ENCODE results near the gene TPST2. TPM values are rescaled to one million over a fixed set of nuclear protein-coding genes. Genes with fewer than 3 reads are reported as not detected.
A peak's percentile ranks its signal among the peaks of the same experiment; 100 is the strongest.

TPST2 gene
- total RNA-seq, 3 donors from 2014 or later = 32.5 to 45.4 (median 38.8) TPM

GRCh38 chr22:26548984-26549383 is 40.9 kb downstream of the TPST2 start:
- ATAC-seq = no peak
- no peak overlapping the region for H3K4me3 Mint-ChIP-seq

DNA sequence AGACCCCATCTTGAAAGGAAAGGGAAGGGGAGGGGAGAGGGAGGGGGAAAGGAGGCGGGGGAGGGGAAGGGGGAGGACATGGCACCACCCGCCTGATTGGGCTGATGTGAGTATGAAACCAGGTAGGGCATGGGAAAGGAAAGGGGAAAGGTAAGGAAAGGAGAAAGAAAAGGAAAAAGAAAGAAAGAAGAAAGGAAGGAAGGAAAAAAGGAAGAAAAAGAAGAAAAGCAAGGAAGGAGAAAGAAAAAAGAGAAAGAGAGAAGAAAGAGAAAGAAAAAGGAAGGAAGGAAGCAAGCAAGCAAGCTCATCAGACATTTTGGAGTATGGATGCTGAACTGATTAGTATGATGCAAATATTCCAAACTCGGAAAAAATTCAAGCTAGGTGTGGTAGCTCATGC is 41.6 kb downstream of the TPST2 start:
- Mint-ChIP-seq H3K4me1 (ENCODE audit: low read depth) (peaks cover 21% of the 10 kb centered on the region), H3K4me3 (no peak overlapping the region), H3K9me3 (no peaks in the 10 kb centered on the region), H3K36me3 (ENCODE audit: insufficient read depth) (peaks cover 4% of the 10 kb centered on the region), H3K27me3 (ENCODE audit: low read depth) (no peaks in the 10 kb centered on the region)
- ATAC-seq (no peak), DNase-seq (no peak)

More at GRCh38 chr22:26548984-26549383, 40.9 kb downstream of the TPST2 start:
- H3K4me1 Mint-ChIP-seq (ENCODE audit: low read depth) = peaks cover 25% of the 10 kb centered on the region
- H3K36me3 Mint-ChIP-seq (ENCODE audit: insufficient read depth) = peaks cover 4% of the 10 kb centered on the region
- H3K9me3 Mint-ChIP-seq = no peaks in the 10 kb centered on the region
- no peak for DNase-seq
- H3K27me3 Mint-ChIP-seq (ENCODE audit: low read depth) = no peaks in the 10 kb centered on the region

DNA sequence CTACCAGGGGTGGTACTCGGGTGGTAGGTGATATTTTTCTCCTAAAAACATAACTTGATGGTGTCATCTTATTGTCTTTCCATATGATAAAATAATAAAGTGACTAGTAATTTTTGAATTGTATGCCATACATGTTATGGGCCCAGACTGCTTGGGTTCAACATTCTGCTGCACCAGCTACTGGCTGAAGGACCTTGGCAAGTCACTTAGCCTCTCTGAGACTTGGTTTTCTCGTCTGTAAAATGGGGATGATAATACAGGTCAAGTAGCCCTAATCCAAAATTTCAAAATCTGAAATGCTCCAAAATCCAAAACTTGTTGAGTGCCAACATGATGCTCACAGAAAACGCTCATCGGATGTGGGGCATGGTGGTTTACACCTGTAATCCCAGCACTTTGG is 42.1 kb downstream of the TPST2 start:
- peaks cover 23% of the 10 kb centered on the region for H3K4me1 Mint-ChIP-seq (ENCODE audit: low read depth)

DNA sequence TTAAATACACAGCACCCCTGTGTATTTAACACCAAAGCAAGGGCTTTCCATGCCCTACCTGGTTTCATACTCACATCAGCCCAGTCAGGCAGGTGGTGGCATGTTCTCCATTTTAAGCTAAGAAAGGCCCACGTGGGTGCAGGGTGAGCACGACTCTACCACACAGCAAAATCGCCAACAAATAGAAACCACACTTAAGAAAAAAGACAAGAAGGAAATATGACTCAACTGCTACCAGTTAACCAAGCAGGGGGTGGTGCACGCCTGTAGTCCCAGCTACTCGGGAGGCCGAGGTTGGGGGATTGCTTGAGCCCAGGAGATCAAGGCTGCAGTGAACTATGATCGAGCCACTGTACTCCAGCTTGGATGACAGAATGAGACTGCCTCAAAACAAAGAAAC is 42.5 kb downstream of the TPST2 start:
- Mint-ChIP-seq H3K9me3 (no peaks in the 10 kb centered on the region), H3K36me3 (ENCODE audit: insufficient read depth) (peaks cover 6% of the 10 kb centered on the region), H3K27me3 (ENCODE audit: low read depth) (no peaks in the 10 kb centered on the region), H3K4me3 (no peak overlapping the region), H3K4me1 (ENCODE audit: low read depth) (peaks cover 27% of the 10 kb centered on the region)
- ATAC-seq (peak; percentile 85 to 87), DNase-seq (peak; percentile 9)

More for the DNA sequence above, 42.1 kb downstream of the TPST2 start:
- Mint-ChIP-seq H3K36me3 (ENCODE audit: insufficient read depth) (peaks cover 4% of the 10 kb centered on the region), H3K9me3 (no peaks in the 10 kb centered on the region), H3K27me3 (ENCODE audit: low read depth) (no peaks in the 10 kb centered on the region), H3K4me3 (no peak overlapping the region)
- no peak for ATAC-seq
- no peak for DNase-seq

DNA sequence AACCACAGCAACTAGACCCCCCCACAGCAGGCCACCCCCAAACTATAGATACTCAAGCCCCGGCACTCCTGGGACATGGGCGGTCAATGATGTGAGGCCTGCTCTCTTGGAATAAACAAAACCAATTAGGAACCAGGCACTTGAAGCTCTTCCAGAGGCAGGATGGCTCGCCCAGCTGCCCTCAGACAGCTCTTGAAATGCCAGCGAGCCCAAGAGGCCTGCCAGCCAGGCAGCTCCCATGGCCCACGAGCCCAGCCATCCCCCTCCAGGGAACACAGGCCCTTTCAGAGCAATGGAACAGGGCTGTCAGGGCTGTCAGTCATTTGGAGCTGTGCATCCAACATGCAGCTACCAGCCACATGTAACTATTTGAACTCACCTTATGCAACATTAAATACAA is 43.6 kb downstream of the TPST2 start:
- H3K4me3 Mint-ChIP-seq = no peak overlapping the region

DNA sequence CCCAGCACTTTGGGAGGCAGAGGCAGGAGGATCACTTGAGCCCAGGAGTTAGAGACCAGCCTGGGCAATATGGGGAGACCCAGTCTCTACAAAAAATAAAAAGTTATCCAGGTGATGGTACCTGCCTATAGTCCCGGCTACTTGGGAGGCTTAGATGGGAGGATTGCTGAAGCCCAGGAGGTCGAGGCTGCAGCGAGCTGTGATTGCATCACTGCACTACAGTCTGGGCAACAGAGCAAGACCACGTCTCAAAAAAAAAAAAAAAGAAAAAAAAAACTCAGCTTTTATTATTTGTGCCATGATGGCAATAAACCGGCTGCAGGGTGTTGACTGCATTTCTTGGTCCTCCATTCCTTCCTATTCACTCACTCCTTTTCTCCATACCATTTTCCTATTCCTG is 44.1 kb downstream of the TPST2 start:
- Mint-ChIP-seq H3K4me1 (ENCODE audit: low read depth) (peaks cover 29% of the 10 kb centered on the region), H3K4me3 (no peak overlapping the region), H3K9me3 (no peaks in the 10 kb centered on the region), H3K27me3 (ENCODE audit: low read depth) (no peaks in the 10 kb centered on the region), H3K36me3 (ENCODE audit: insufficient read depth) (peaks cover 9% of the 10 kb centered on the region)
- no peak for ATAC-seq
- DNase-seq = no peak

More for the DNA sequence above, 43.6 kb downstream of the TPST2 start:
- ATAC-seq (no peak), DNase-seq (no peak)
- Mint-ChIP-seq H3K9me3 (no peaks in the 10 kb centered on the region), H3K27me3 (ENCODE audit: low read depth) (no peaks in the 10 kb centered on the region), H3K36me3 (ENCODE audit: insufficient read depth) (peaks cover 8% of the 10 kb centered on the region), H3K4me1 (ENCODE audit: low read depth) (peaks cover 29% of the 10 kb centered on the region)

DNA sequence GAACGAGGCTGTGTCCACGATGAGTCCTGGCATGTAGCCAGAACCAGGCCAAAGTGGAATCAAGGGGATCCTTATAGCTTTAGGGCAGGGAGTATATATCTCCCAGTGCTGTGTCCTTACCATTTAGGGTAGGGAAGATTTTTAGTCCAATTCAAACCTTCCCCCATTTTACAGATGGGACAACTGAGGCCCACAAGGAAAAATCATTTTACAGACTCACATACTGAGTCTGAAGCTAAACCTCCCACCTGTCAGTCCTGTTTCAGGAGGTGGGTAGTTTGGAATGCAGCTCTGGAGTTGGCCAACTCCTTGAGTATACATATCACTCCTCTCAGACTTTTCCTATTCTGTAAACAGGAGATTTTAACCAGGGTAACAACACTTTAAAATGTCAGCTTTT is 44.5 kb downstream of the TPST2 start:
- ATAC-seq (no peak), DNase-seq (no peak)
- Mint-ChIP-seq H3K4me1 (ENCODE audit: low read depth) (peaks cover 29% of the 10 kb centered on the region), H3K9me3 (no peaks in the 10 kb centered on the region), H3K36me3 (ENCODE audit: insufficient read depth) (peaks cover 13% of the 10 kb centered on the region), H3K4me3 (no peak overlapping the region), H3K27me3 (ENCODE audit: low read depth) (no peaks in the 10 kb centered on the region)

- Mint-ChIP-seq H3K4me1 (ENCODE audit: low read depth) (peaks cover 29% of the 10 kb centered on the region), H3K27me3 (ENCODE audit: low read depth) (no peaks in the 10 kb centered on the region), H3K9me3 (no peaks in the 10 kb centered on the region), H3K36me3 (ENCODE audit: insufficient read depth) (peaks cover 13% of the 10 kb centered on the region), H3K4me3 (no peak overlapping the region)
- ATAC-seq = no peak
- DNase-seq = no peak
Measured at GRCh38 chr22:26544489-26544888, 45.4 kb downstream of the TPST2 start.

GRCh38 chr22:26542831-26543230 is 47.1 kb downstream of the TPST2 start:
- Mint-ChIP-seq H3K27me3 (ENCODE audit: low read depth) (no peaks in the 10 kb centered on the region), H3K36me3 (ENCODE audit: insufficient read depth) (peaks cover 22% of the 10 kb centered on the region), H3K4me3 (no peak overlapping the region), H3K9me3 (no peaks in the 10 kb centered on the region), H3K4me1 (ENCODE audit: low read depth) (peaks cover 25% of the 10 kb centered on the region)
- ATAC-seq = no peak
- no peak for DNase-seq

DNA sequence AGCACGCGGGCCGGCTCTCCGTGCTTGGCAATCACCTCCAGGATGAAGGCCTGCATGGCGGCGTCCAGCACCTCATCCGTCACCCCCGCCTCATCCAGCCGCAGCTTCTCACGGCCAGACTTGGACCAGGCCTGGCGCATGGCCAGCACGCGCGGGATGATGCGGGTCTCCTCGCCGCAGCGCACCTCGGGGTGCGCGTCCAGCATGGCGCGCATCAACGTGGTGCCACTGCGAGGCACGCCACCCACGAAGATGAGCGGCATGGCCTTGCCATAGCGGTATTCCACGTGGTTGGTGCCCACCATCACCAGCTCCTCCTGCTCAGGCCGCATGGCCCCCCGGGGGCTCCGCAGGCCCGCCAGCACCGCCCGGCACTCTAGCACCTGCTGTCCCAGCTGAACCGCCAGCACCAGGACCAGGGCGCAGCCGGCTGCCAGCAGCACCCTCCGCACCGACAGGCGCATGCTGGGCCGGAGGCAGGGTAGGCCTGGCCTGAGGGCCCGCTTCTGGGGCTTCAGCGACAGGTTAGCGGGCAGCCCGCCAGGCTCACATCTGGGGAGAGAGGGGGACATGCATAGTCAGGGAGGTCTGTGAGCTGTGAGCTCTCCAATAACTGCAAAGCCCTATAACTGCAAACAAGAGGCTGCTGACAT is 48.6 kb downstream of the TPST2 start:
- H3K9me3 Mint-ChIP-seq = no peaks in the 10 kb centered on the region

GRCh38 chr22:26540119-26540518 is 49.8 kb downstream of the TPST2 start:
- Mint-ChIP-seq H3K9me3 (no peaks in the 10 kb centered on the region), H3K36me3 (ENCODE audit: insufficient read depth) (peaks cover 26% of the 10 kb centered on the region), H3K27me3 (ENCODE audit: low read depth) (no peaks in the 10 kb centered on the region), H3K4me1 (ENCODE audit: low read depth) (peaks cover 19% of the 10 kb centered on the region), H3K4me3 (no peak overlapping the region)
- ATAC-seq (no peak), DNase-seq (no peak)

More for the DNA sequence above, 48.6 kb downstream of the TPST2 start:
- Mint-ChIP-seq H3K4me1 (ENCODE audit: low read depth) (peaks cover 11% of the 10 kb centered on the region), H3K4me3 (no peak overlapping the region), H3K27me3 (ENCODE audit: low read depth) (no peaks in the 10 kb centered on the region), H3K36me3 (ENCODE audit: insufficient read depth) (peaks cover 26% of the 10 kb centered on the region)
- DNase-seq (no peak), ATAC-seq (no peak)

- Mint-ChIP-seq H3K4me3 (no peak overlapping the region), H3K36me3 (ENCODE audit: insufficient read depth) (peaks cover 26% of the 10 kb centered on the region), H3K9me3 (no peaks in the 10 kb centered on the region), H3K27me3 (ENCODE audit: low read depth) (no peaks in the 10 kb centered on the region), H3K4me1 (ENCODE audit: low read depth) (peaks cover 15% of the 10 kb centered on the region)
- DNase-seq (no peak), ATAC-seq (no peak)
Measured at GRCh38 chr22:26536762-26537134, 53.2 kb downstream of the TPST2 start.

DNA sequence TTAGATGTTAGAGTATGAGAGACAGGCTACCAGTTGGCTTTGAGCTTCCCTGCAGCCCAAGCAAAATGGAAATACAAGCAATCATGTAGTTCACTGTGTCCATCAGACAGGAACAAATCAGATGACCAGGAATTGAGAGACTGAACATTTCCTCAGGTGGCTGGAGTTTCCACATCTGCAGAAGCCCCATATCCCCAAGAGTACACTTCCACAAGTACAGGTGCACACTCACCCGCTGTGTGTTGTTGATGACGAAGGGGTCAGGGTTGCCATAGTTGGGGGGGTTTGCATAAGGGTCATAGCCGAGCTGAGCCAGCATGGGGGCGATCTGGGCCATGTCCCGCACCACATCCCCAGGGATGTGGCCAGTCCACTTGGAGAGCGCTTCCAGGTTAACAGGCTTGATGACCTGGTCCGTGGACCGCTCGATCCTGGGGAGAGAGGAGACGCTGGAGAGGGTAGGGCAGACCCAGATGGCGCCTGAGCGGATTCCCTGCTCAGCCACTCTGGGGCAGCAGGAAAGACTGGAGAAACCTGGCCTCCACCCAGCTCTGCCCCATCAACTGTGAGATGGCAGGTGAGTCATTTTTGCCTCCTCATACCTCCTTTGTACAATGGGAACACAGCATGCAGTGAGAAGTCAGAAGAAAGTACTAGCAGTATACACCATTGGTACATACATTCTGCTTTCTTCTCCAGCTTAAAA is 53.7 kb downstream of the TPST2 start:
- H3K4me1 Mint-ChIP-seq (ENCODE audit: low read depth) = peaks cover 16% of the 10 kb centered on the region
- no peaks in the 10 kb centered on the region for H3K9me3 Mint-ChIP-seq
- DNase-seq (no peak), ATAC-seq (no peak)
- H3K4me3 Mint-ChIP-seq = no peak overlapping the region
- H3K36me3 Mint-ChIP-seq (ENCODE audit: insufficient read depth) = peaks cover 27% of the 10 kb centered on the region
- no peaks in the 10 kb centered on the region for H3K27me3 Mint-ChIP-seq (ENCODE audit: low read depth)

DNA sequence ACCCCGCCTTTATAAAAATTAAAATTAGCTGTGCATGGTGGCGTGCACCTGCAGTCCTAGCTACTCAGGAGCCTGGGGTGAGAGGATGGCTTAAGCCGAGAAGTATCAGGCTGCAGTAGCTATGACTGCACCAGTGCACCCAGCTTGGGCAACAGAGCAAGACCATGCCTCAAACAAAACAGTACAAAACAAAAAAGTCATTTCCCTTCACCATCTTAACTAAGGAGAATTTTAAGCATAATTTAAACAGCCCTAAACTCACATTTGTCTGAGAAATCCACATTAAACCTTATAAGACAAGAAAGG is 54.4 kb downstream of the TPST2 start:
- DNase-seq (no peak), ATAC-seq (no peak)
- Mint-ChIP-seq H3K4me3 (no peak overlapping the region), H3K27me3 (ENCODE audit: low read depth) (no peaks in the 10 kb centered on the region), H3K9me3 (no peaks in the 10 kb centered on the region), H3K36me3 (ENCODE audit: insufficient read depth) (peaks cover 26% of the 10 kb centered on the region), H3K4me1 (ENCODE audit: low read depth) (peaks cover 17% of the 10 kb centered on the region)

- Mint-ChIP-seq H3K4me3 (no peak overlapping the region), H3K36me3 (ENCODE audit: insufficient read depth) (peaks cover 30% of the 10 kb centered on the region), H3K4me1 (ENCODE audit: low read depth) (peaks cover 17% of the 10 kb centered on the region), H3K9me3 (no peaks in the 10 kb centered on the region), H3K27me3 (ENCODE audit: low read depth) (no peaks in the 10 kb centered on the region)
- DNase-seq = no peak
- no peak for ATAC-seq
Measured at GRCh38 chr22:26534874-26535602, 54.9 kb downstream of the TPST2 start.
